Measurements from ENCODE around the gene RNF103.

GRCh38 chr2:86650188-86650587 lies 26.5 kb upstream of the RNF103 start:
- TF ChIP-seq, protein P1, sequence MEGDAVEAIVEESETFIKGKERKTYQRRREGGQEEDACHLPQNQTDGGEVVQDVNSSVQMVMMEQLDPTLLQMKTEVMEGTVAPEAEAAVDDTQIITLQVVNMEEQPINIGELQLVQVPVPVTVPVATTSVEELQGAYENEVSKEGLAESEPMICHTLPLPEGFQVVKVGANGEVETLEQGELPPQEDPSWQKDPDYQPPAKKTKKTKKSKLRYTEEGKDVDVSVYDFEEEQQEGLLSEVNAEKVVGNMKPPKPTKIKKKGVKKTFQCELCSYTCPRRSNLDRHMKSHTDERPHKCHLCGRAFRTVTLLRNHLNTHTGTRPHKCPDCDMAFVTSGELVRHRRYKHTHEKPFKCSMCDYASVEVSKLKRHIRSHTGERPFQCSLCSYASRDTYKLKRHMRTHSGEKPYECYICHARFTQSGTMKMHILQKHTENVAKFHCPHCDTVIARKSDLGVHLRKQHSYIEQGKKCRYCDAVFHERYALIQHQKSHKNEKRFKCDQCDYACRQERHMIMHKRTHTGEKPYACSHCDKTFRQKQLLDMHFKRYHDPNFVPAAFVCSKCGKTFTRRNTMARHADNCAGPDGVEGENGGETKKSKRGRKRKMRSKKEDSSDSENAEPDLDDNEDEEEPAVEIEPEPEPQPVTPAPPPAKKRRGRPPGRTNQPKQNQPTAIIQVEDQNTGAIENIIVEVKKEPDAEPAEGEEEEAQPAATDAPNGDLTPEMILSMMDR (conservative IDR thresholded peaks at IDR 0.05 in 1 of 2, IDR thresholded peaks at IDR 0.05 in 1 of 2; ENCODE audit: low read depth in 1 of 2, low read length in 2 of 2), result no peak
- no peak for TF ChIP-seq EZH2 (IDR thresholded peaks at IDR 0.05; ENCODE audit: low read length, missing control alignments)

Data from fibroblast of lung (primary cell).